Psoas muscle (tissue), 8 donors: Measurements from ENCODE around the gene TMTC2. TPM values are rescaled to one million over a fixed set of nuclear protein-coding genes. Genes with fewer than 3 reads are reported as not detected.

Experiments used
- ATAC-seq, 4 donors: fragments of 200-7000 bp; cut with Tn5 transposase; one replicate each; pipeline ENCODE4 v1.9.1; 2020; ENCODE audit warnings: moderate library complexity in 3 of 4, mild to moderate bottlenecking in 2 of 4
- DNase-seq, 2 donors: peaks; one replicate each; pipeline ENCODE4 v3.0.0-alpha.2; 2020
- H3K27ac ChIP-seq: fragments of 200-600 bp; one replicate; pipeline ENCODE4 v1.8.0; 2022
- H3K27me3 ChIP-seq, 3 donors: fragments of 200-600 bp in 1 of 3; one replicate each; pipeline versions ENCODE4 v1.6.1 to v1.8.0; 2013 to 2022; ENCODE audit warnings: low read length in 2 of 3, mild to moderate bottlenecking in 2 of 3, moderate library complexity in 1 of 3; ENCODE audit not compliant: insufficient read depth in 3 of 3
- H3K36me3 ChIP-seq, 2 donors: fragments of 200-600 bp in 1 of 2; one replicate each; pipeline versions ENCODE4 v1.6.1 to v1.8.0; 2013 to 2022; ENCODE audit warnings: low read depth in 1 of 2, mild to moderate bottlenecking in 1 of 2, moderate library complexity in 1 of 2; ENCODE audit not compliant: insufficient read depth in 1 of 2
- H3K4me1 ChIP-seq: fragments of 200-600 bp; one replicate; pipeline ENCODE4 v1.8.0; 2022
- H3K4me3 ChIP-seq: fragments of 200-600 bp; one replicate; pipeline ENCODE4 v1.8.0; 2022; ENCODE audit warnings: mild to moderate bottlenecking
- H3K9me3 ChIP-seq: fragments of 200-600 bp; one replicate; pipeline ENCODE4 v1.8.0; 2022
- CTCF ChIP-seq: fragments of 200-600 bp; IDR thresholded peaks from one replicate; pipeline ENCODE4 v1.8.0; 2022; ENCODE audit warnings: antibody characterized with exemption
- WGBS, 3 donors: extraction: QIAGEN DNeasy Blood & Tissue Kit; methylation state at CpG; one replicate each; pipeline versions ENCODE4 v1.1.6 to v1.1.7; 2013; 5-methylcytosine and 5-hydroxymethylcytosine counted together
- intact Hi-C, 2 donors: fragments of 100-400 bp; cut with DNase I; formaldehyde crosslinking; loops; one replicate each; pipeline versions ENCODE4 v1.11.0 to v1.14.2; 2022
- polyA plus RNA-seq, 3 donors: library from polyadenylated mRNA; stranded (reverse); fragments of 200-250 nt; gene quantifications; one replicate each; pipeline ENCODE4 v1.2.3, GENCODE V29; 2013
- total RNA-seq, 4 donors: library from RNA; stranded (reverse); fragmentation: NEBNext Ultra II Directional in 2 of 4; extraction: Animal tissue kit (Norgen Biotek cat#: 25700) in 2 of 4; gene quantifications; one replicate each; pipeline versions ENCODE4 v1.2.1 to v1.2.4, GENCODE V29; 2021 to 2023
- donor health status: healthy with polysubstance abuse.
- donor health status: DM: no; HTN: no; CAD: no; lungs with moderate emphysema.
- donor health status: Bipolar disorder and iron deficiency.
- donor health status: healthy.
- donor health status: DM: yes; HTN: yes; CAD: no.
- donor health status: DM: no; HTN: no; CAD: no.
- donor health status: DM: no; HTN: no; CAD: no.
- donor health status: DM: yes; HTN: yes; CAD: no.

The TMTC2 gene
- total and polyA plus RNA-seq, 7 donors: 0.85 to 2.7 (median 1.8) TPM

GRCh38 chr12:82740129-82741000 lies 53.7 kb downstream of the TMTC2 start:
- Histone ChIP-seq H3K4me3 (no peak overlapping the region), H3K27ac (no peak overlapping the region), H3K9me3 (no peaks in the 10 kb centered on the region), H3K4me1 (no peaks in the 10 kb centered on the region), H3K27me3 (no peaks in the 10 kb centered on the region), H3K36me3 (no peaks in the 10 kb centered on the region)
- ATAC-seq (no peak), DNase-seq (no peak)
- TF ChIP-seq CTCF: no peak
- intact Hi-C loops: no loop called here
- 90 to 93% (median 90%) methylated on average over 7 of the region's 7 CpGs for WGBS, 3 donors

- Histone ChIP-seq H3K9me3 (no peaks in the 10 kb centered on the region), H3K27me3 (no peaks in the 10 kb centered on the region), H3K4me3 (no peak overlapping the region), H3K36me3 (no peaks in the 10 kb centered on the region), H3K27ac (no peak overlapping the region), H3K4me1 (no peaks in the 10 kb centered on the region)
- DNase-seq (no peak), ATAC-seq (no peak)
- TF ChIP-seq CTCF: no peak
- intact Hi-C loops: no loop called here
- 46 to 59% (median 56%) methylated on average over 4 of the region's 4 CpGs for WGBS, 3 donors
These were observed 58.5 kb downstream of the TMTC2 start for GRCh38 chr12:82745063-82745674.

- DNase-seq (no peak), ATAC-seq (no peak)
- TF ChIP-seq CTCF: no peak
- Histone ChIP-seq H3K27me3 (no peaks in the 10 kb centered on the region), H3K4me3 (no peak overlapping the region), H3K9me3 (no peaks in the 10 kb centered on the region), H3K27ac (no peak overlapping the region), H3K36me3 (no peaks in the 10 kb centered on the region), H3K4me1 (no peaks in the 10 kb centered on the region)
- intact Hi-C loops: no loop called here
- 60 to 75% (median 68%) methylated on average over 4 of the region's 4 CpGs for WGBS, 3 donors
These were observed 59.1 kb downstream of the TMTC2 start for GRCh38 chr12:82745807-82746206.

- no peaks in the 10 kb centered on the region for H3K4me1 ChIP-seq
- TF ChIP-seq CTCF: no peak
- no peak overlapping the region for H3K27ac ChIP-seq
- no peak overlapping the region for H3K4me3 ChIP-seq
- H3K36me3 ChIP-seq: no peaks in the 10 kb centered on the region
- intact Hi-C loops: no loop called here
- ATAC-seq (no peak), DNase-seq (no peak)
- H3K27me3 ChIP-seq: no peaks in the 10 kb centered on the region
- WGBS, 3 donors: 57 to 62% (median 60%) methylated on average over 2 of the region's 2 CpGs
- H3K9me3 ChIP-seq: no peaks in the 10 kb centered on the region
These were observed 60.0 kb downstream of the TMTC2 start for GRCh38 chr12:82746668-82747067.
